ENCODE results near the gene KISS1R. TPM values are rescaled to one million over a fixed set of nuclear protein-coding genes. Genes with fewer than 3 reads are reported as not detected.

The KISS1R gene
- polyA plus RNA-seq, 4 donors: 0.32 to 1.3 (median 1.00) TPM

DNA sequence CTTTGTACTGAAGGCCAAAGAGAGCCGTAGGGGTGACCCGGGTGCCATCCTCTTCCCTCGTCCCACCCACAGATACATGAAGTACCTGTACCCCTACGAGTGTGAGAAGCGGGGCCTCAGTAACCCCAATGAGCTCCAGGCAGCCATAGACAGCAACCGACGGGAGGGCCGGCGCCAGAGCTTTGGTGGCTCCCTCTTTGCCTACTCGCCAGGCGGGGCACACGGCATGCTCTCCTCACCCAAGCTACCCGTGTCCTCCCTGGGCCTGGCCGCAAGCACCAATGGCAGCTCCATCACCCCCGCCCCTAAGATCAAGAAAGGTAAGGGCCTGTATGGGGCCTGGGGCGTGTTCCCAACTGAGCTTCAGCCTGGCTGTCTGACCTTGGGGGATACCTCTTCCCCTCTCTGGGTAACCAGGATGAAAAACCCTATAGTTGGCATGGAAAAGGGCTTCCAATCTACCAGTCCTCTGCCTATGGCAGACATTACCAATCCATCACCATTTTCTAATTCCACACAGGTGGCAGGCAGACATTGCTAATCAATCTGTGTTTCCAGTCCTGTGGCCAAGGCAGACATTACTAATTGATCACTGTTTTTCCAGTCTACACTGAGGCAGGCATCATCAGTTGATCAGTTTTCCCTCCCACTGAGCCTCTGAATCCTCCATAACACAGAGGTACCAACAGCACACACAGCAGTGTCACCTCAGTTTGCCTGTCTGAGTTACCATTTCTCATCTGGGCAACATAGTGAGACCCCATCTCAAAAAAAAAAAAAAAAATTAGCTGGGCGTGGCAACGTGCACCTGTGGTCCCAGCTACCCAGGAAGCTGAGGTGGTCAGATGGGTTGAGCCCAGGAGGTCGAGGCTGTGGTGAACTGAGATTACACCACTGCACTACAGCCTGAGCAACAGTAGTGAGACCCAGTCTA is 47.9 kb downstream of the KISS1R start:
- DNase-seq (ENCODE audit: low read depth in 4 of 4, low spot score in 2 of 4): no peak

DNA sequence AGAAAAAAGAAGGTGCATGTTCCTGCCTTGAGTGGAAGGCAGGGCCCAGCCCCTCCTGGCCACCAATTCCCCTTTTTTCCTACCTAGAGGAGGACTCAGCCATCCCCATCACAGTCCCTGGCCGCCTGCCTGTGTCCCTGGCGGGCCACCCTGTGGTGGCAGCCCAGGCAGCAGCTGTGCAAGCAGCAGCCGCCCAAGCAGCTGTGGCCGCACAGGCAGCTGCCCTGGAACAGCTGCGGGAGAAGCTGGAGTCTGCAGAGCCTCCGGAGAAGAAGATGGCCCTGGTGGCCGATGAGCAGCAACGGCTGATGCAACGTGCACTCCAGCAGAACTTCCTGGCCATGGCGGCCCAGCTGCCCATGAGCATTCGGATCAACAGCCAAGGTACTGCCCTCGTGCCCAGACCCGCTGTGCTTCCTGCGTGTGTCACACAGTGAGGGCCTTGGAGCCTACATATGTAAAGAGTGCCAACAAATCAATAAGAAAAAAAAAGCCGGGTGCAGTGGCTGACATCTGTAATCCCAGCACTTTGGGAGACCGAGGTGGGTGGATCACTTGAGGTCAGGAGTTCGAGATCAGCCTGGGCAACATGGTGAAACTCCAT is 49.5 kb downstream of the KISS1R start:
- DNase-seq (ENCODE audit: low read depth in 4 of 4, low spot score in 2 of 4): no peak

Other genes starting within 250 kb of the KISS1R start
- 10 to 100 TPM; 17.2 to 19.7 (median 19.4) TPM for gene FSTL3, start 240.9 kb upstream of the KISS1R start, polyA plus RNA-seq (ENCODE audit: insufficient read length in 4 of 4)
- gene PRSS57, start 221.9 kb upstream of the KISS1R start, polyA plus RNA-seq (ENCODE audit: insufficient read length in 4 of 4): under 1 TPM; 0.13 to 0.48 (median 0.36) TPM
- gene PALM, start 208.4 kb upstream of the KISS1R start, polyA plus RNA-seq (ENCODE audit: insufficient read length in 4 of 4): 100 to 1,000 TPM in 3 of 4 donors, 10 to 100 TPM in 1; 77.2 to 115 (median 106) TPM
- 10 to 100 TPM in 1 of 4 donors, 1 to 10 TPM in 3; 6.0 to 10.1 (median 9.4) TPM for gene MISP, start 166.2 kb upstream of the KISS1R start, polyA plus RNA-seq (ENCODE audit: insufficient read length in 4 of 4)
- gene PTBP1, start 119.9 kb upstream of the KISS1R start, polyA plus RNA-seq (ENCODE audit: insufficient read length in 4 of 4): 100 to 1,000 TPM; 344 to 430 (median 396) TPM
- 10 to 100 TPM; 11.6 to 24.0 (median 17.3) TPM for gene PLPPR3, start 95.4 kb upstream of the KISS1R start, polyA plus RNA-seq (ENCODE audit: insufficient read length in 4 of 4)
- 1 to 10 TPM; 1.0 to 3.4 (median 1.4) TPM for gene AZU1, start 89.5 kb upstream of the KISS1R start, polyA plus RNA-seq (ENCODE audit: insufficient read length in 4 of 4)
- 1 to 10 TPM in 2 of 4 donors, under 1 TPM in 2; 0.65 to 2.7 (median 1.3) TPM for gene PRTN3, start 76.3 kb upstream of the KISS1R start, polyA plus RNA-seq (ENCODE audit: insufficient read length in 4 of 4)
- under 1 TPM; 0.34 to 0.87 (median 0.40) TPM for gene ELANE, start 65.0 kb upstream of the KISS1R start, polyA plus RNA-seq (ENCODE audit: insufficient read length in 4 of 4)
- 1 to 10 TPM; 2.2 to 5.4 (median 4.3) TPM for gene CFD, start 57.7 kb upstream of the KISS1R start, polyA plus RNA-seq (ENCODE audit: insufficient read length in 4 of 4)
- gene MED16, start 24.1 kb upstream of the KISS1R start, polyA plus RNA-seq (ENCODE audit: insufficient read length in 4 of 4): 10 to 100 TPM; 44.5 to 90.9 (median 64.0) TPM
- gene RNU6-9, start 23.8 kb upstream of the KISS1R start, polyA plus RNA-seq (ENCODE audit: insufficient read length in 4 of 4): not detected
- gene R3HDM4, start 4.1 kb upstream of the KISS1R start, polyA plus RNA-seq (ENCODE audit: insufficient read length in 4 of 4): 10 to 100 TPM; 35.6 to 62.3 (median 53.4) TPM
- gene ARID3A, start 8.7 kb downstream of the KISS1R start, polyA plus RNA-seq (ENCODE audit: insufficient read length in 4 of 4): 10 to 100 TPM; 16.3 to 37.2 (median 29.1) TPM
- 10 to 100 TPM; 33.2 to 68.7 (median 55.4) TPM for gene WDR18, start 67.0 kb downstream of the KISS1R start, polyA plus RNA-seq (ENCODE audit: insufficient read length in 4 of 4)
- gene GRIN3B, start 83.1 kb downstream of the KISS1R start, polyA plus RNA-seq (ENCODE audit: insufficient read length in 4 of 4): 1 to 10 TPM in 2 of 4 donors, under 1 TPM in 2; 0.41 to 1.4 (median 1.0) TPM
- gene TMEM259, start 103.8 kb downstream of the KISS1R start, polyA plus RNA-seq (ENCODE audit: insufficient read length in 4 of 4): 100 to 1,000 TPM in 3 of 4 donors, 10 to 100 TPM in 1; 98.0 to 154 (median 130) TPM
- not detected for gene RNU6-2, start 104.2 kb downstream of the KISS1R start, polyA plus RNA-seq (ENCODE audit: insufficient read length in 4 of 4)
- 100 to 1,000 TPM; 163 to 215 (median 186) TPM for gene CNN2, start 109.3 kb downstream of the KISS1R start, polyA plus RNA-seq (ENCODE audit: insufficient read length in 4 of 4)
- 10 to 100 TPM in 1 of 4 donors, 1 to 10 TPM in 3; 6.9 to 14.0 (median 8.5) TPM for gene ABCA7, start 122.8 kb downstream of the KISS1R start, polyA plus RNA-seq (ENCODE audit: insufficient read length in 4 of 4)
- gene ARHGAP45, start 149.8 kb downstream of the KISS1R start, polyA plus RNA-seq (ENCODE audit: insufficient read length in 4 of 4): 10 to 100 TPM in 3 of 4 donors, 1 to 10 TPM in 1; 9.4 to 14.9 (median 12.2) TPM
- 100 to 1,000 TPM; 139 to 183 (median 154) TPM for gene POLR2E, start 178.0 kb downstream of the KISS1R start, polyA plus RNA-seq (ENCODE audit: insufficient read length in 4 of 4)
- 100 to 1,000 TPM; 240 to 321 (median 259) TPM for gene GPX4, start 186.7 kb downstream of the KISS1R start, polyA plus RNA-seq (ENCODE audit: insufficient read length in 4 of 4)

Measured in left renal cortex interstitium (tissue), 4 donors.